Measurements from ENCODE around the gene SIX3.

GRCh38 chr2:44948565-44949328 lies 7.2 kb downstream of the SIX3 start:
- TF ChIP-seq CTCF (conservative IDR thresholded peaks at IDR 0.05 in 1 of 2, IDR thresholded peaks at IDR 0.05 in 1 of 2; ENCODE audit: extremely low read depth in 1 of 2, insufficient read depth in 1 of 2, low read depth in 1 of 2, low read length in 2 of 2): no peak
- TF ChIP-seq EZH2 (IDR thresholded peaks at IDR 0.05; ENCODE audit: borderline replicate concordance, low read length): no peak

Measured in mammary epithelial cell (primary cell).